GM12892 (cell line): ENCODE results near the gene IDH3G.

Experiments used
- POLR2A ChIP-seq: IDR thresholded peaks from 2 replicates; pipeline ENCODE4 v1.6.1; 2011; ENCODE audit warnings: low read depth, low read length, control low read depth
- POLR2AphosphoS5 ChIP-seq: IDR thresholded peaks from 2 replicates; pipeline ENCODE4 v1.6.1; 2011; ENCODE audit warnings: low read depth, low read length, control low read depth

GRCh38 chrX:153762626-153763173, 31.5 kb downstream of the IDH3G start:
- TF ChIP-seq POLR2A (no peak), POLR2AphosphoS5 (no peak)
